RWPE1 (cell line): Measurements from ENCODE around the gene MELK.

Experiments
- CTCF ChIA-PET: fragments of 350-600 bp; sonication (Branson Sonifier 250); formaldehyde crosslinking; extraction: SDS; loops from one replicate; lab custom pipeline; 2021; lab: Yijun Ruan, JAX
- POLR2A ChIA-PET: fragments of 400-600 bp; formaldehyde crosslinking; extraction: SDS; loops from one replicate; lab custom pipeline; 2020; ENCODE audit warnings: antibody characterized with exemption; ENCODE audit not compliant: low non-redundant PET; lab: Yijun Ruan, JAX
- DNase-seq: peaks from one replicate; pipeline ENCODE4 v3.0.0; 2012; ENCODE audit warnings: low spot score
- H3K27ac ChIP-seq: fragments of 450-650 bp; 2 replicates; pipeline ENCODE4 v1.5.1; 2017
- TF ChIP-seq, protein P1 (sequence below): fragments of 450-650 bp; conservative IDR thresholded peaks from 2 replicates; pipeline ENCODE4 v1.5.1; 2017; ENCODE audit warnings: low read depth, mild to moderate bottlenecking

The MELK gene

GRCh38 chr9:36676778-36677485 lies 104.2 kb downstream of the MELK start:
- CTCF ChIA-PET = interaction anchor here (0.6 to 1.0 kb wide), 2 partner anchors 97 to 1932 kb away, joined by 3 to 4 read pairs; no protein-coding TSS in a partner anchor
- no peak for DNase-seq
- H3K27ac ChIP-seq = no peak overlapping the region
- POLR2A ChIA-PET = no interaction called here
- TF ChIP-seq, protein P1, sequence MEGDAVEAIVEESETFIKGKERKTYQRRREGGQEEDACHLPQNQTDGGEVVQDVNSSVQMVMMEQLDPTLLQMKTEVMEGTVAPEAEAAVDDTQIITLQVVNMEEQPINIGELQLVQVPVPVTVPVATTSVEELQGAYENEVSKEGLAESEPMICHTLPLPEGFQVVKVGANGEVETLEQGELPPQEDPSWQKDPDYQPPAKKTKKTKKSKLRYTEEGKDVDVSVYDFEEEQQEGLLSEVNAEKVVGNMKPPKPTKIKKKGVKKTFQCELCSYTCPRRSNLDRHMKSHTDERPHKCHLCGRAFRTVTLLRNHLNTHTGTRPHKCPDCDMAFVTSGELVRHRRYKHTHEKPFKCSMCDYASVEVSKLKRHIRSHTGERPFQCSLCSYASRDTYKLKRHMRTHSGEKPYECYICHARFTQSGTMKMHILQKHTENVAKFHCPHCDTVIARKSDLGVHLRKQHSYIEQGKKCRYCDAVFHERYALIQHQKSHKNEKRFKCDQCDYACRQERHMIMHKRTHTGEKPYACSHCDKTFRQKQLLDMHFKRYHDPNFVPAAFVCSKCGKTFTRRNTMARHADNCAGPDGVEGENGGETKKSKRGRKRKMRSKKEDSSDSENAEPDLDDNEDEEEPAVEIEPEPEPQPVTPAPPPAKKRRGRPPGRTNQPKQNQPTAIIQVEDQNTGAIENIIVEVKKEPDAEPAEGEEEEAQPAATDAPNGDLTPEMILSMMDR = no peak

- no peak for DNase-seq
- TF ChIP-seq, protein P1 = no peak
- ChIA-PET CTCF (interaction anchor here (0.6 kb wide), 1 partner anchor 227 kb away, joined by 3 read pairs; no protein-coding TSS in a partner anchor), POLR2A (no interaction called here)
- no peak overlapping the region for H3K27ac ChIP-seq
Measured at GRCh38 chr9:36677611-36678010, 104.9 kb downstream of the MELK start.

DNA sequence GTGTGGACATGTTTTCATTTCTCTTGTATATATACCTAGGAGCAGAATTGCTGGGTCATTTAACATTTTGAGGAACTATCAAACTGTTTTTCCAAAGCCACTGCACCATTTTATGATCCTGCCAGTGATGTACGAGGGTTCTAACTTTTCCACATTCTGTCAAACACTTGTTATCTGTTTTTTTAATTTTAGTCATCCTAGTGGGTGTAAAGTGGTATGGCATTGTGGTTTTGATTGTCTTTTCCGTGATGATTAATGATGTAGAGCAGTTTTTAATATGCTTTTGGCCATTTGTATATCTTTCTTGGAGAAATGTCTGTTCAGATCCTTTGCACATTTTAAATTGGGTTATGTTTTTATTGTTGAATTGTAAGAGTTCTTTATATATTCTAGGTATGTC lies 107.0 kb downstream of the MELK start:
- TF ChIP-seq, protein P1 = no peak
- H3K27ac ChIP-seq = no peak overlapping the region
- no peak for DNase-seq
- POLR2A ChIA-PET = no interaction called here
- CTCF ChIA-PET = no interaction called here

GRCh38 chr9:36686471-36686870 lies 113.8 kb downstream of the MELK start:
- ChIA-PET POLR2A (no interaction called here), CTCF (no interaction called here)
- no peak for DNase-seq
- TF ChIP-seq, protein P1 = no peak
- H3K27ac ChIP-seq = no peak overlapping the region

DNA sequence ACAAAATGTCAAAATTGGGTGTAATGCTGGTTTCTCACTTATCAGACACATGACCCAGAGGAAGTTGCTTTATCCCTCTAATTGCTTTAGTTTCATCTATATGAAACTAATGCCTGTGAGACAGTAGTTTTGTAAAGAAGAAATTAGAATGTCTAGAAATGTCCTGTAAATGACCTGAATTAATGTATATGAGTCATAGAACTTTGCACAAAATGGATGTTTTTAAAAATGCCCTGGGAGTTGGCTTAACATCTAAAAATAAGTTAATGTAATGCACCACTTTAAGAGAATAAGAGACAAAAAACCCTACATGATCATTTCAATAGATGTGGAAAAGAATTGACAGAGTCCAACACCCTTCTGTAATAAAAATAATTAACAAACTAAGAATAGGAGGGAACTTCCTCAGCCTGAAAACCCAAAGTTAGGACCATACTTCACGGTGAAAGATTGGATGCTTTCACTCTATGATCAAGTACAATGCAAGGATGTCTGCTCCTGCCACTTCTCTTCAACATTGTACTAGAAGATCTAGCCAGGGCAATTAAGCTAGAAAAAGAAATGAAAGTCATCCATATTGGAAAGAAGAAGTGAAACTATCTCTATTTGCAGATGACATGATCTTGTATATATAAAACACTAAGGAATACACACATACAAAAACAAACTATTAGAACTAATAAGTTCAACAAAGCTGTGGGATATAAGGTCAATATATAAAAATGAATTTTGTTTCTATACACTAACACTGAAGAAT lies 117.9 kb downstream of the MELK start:
- ChIA-PET CTCF (no interaction called here), POLR2A (no interaction called here)
- TF ChIP-seq, protein P1 = no peak
- DNase-seq = no peak
- H3K27ac ChIP-seq = no peak overlapping the region

- H3K27ac ChIP-seq = no peak overlapping the region
- TF ChIP-seq, protein P1 = no peak
- ChIA-PET CTCF (no interaction called here), POLR2A (no interaction called here)
- DNase-seq = no peak
Measured at GRCh38 chr9:36691671-36692070, 119.0 kb downstream of the MELK start.
